Stimulated activated CD4-positive, alpha-beta T cell treated with anti-CD3 and anti-CD28 coated beads, Interleukin-2, amount 100 ng/mL, for 4 hours (primary cell): Measurements from ENCODE around the gene LDLRAD3.

ENCODE experiments used
- DNase-seq: peaks from one replicate; pipeline ENCODE4 v3.0.0-alpha.2; 2020; ENCODE audit warnings: low read depth

LDLRAD3 gene

GRCh38 chr11:35962369-35963138, 18.7 kb downstream of the LDLRAD3 start:
- no peak for DNase-seq

GRCh38 chr11:35963911-35964310, 20.0 kb downstream of the LDLRAD3 start:
- DNase-seq = no peak

GRCh38 chr11:35964841-35965240, 21.0 kb downstream of the LDLRAD3 start:
- no peak for DNase-seq

GRCh38 chr11:35967042-35967441, 23.2 kb downstream of the LDLRAD3 start:
- no peak for DNase-seq

GRCh38 chr11:35968386-35969088, 24.7 kb downstream of the LDLRAD3 start:
- DNase-seq = no peak

- no peak for DNase-seq
Measured at GRCh38 chr11:35969089-35970042, 25.5 kb downstream of the LDLRAD3 start.

- DNase-seq = no peak
Measured at GRCh38 chr11:35970445-35970844, 26.6 kb downstream of the LDLRAD3 start.

GRCh38 chr11:35971841-35972422, 28.1 kb downstream of the LDLRAD3 start:
- DNase-seq = no peak

- DNase-seq = no peak
Measured at GRCh38 chr11:35974882-35975589, 31.2 kb downstream of the LDLRAD3 start.

- no peak for DNase-seq
Measured at GRCh38 chr11:35976434-35976833, 32.6 kb downstream of the LDLRAD3 start.

- no peak for DNase-seq
Measured at GRCh38 chr11:35978183-35978582, 34.3 kb downstream of the LDLRAD3 start.

- no peak for DNase-seq
Measured at GRCh38 chr11:35978891-35979290, 35.0 kb downstream of the LDLRAD3 start.

GRCh38 chr11:35980686-35981390, 37.0 kb downstream of the LDLRAD3 start:
- no peak for DNase-seq

GRCh38 chr11:35981581-35981980, 37.7 kb downstream of the LDLRAD3 start:
- no peak for DNase-seq

GRCh38 chr11:35982061-35982460, 38.2 kb downstream of the LDLRAD3 start:
- DNase-seq = no peak

- DNase-seq = no peak
Measured at GRCh38 chr11:35983981-35984380, 40.1 kb downstream of the LDLRAD3 start.

GRCh38 chr11:35986947-35987346, 43.1 kb downstream of the LDLRAD3 start:
- no peak for DNase-seq

- no peak for DNase-seq
Measured at GRCh38 chr11:35990170-35990569, 46.3 kb downstream of the LDLRAD3 start.

GRCh38 chr11:35990816-35991215, 47.0 kb downstream of the LDLRAD3 start:
- no peak for DNase-seq

- DNase-seq = no peak
Measured at GRCh38 chr11:35992548-35992947, 48.7 kb downstream of the LDLRAD3 start.

- DNase-seq = no peak
Measured at GRCh38 chr11:35994421-35994820, 50.6 kb downstream of the LDLRAD3 start.
